OCI-LY1 (cell line): ENCODE measurements around the gene SAMD14.

Source experiments
- H2AFZ ChIP-seq: fragments of 200-600 bp; sonication (generic), shearing (Covaris generic); 2 replicates; pipeline ENCODE4 v1.6.0; 2014; ENCODE audit warnings: antibody characterized with exemption, mild to moderate bottlenecking, low read length
- H3F3A ChIP-seq: fragments of 200-600 bp; sonication (generic), shearing (Covaris generic); 2 replicates; pipeline ENCODE4 v1.6.0; 2014; ENCODE audit warnings: mild to moderate bottlenecking, antibody characterized with exemption, low read length, moderate library complexity; ENCODE audit not compliant: insufficient read depth
- H3K27ac ChIP-seq: fragments of 200-600 bp; sonication (generic); 2 replicates; pipeline ENCODE4 v1.5.1; 2014; ENCODE audit warnings: low read length, mixed run types, mild to moderate bottlenecking, low read depth; ENCODE audit not compliant: poor library complexity, severe bottlenecking
- H3K27me3 ChIP-seq: fragments of 200-600 bp; sonication (generic); 2 replicates; pipeline ENCODE4 v1.6.0; 2014; ENCODE audit warnings: antibody characterized with exemption, mild to moderate bottlenecking, low read length, moderate library complexity; ENCODE audit not compliant: insufficient read depth
- H3K36me3 ChIP-seq: fragments of 200-600 bp; sonication (generic); 2 replicates; pipeline ENCODE4 v1.6.1; 2014; ENCODE audit warnings: mild to moderate bottlenecking, antibody characterized with exemption, low read length, moderate library complexity, mixed read lengths; ENCODE audit not compliant: insufficient read depth
- H3K4me1 ChIP-seq: fragments of 200-600 bp; sonication (generic); 2 replicates; pipeline ENCODE4 v1.5.1; 2014; ENCODE audit warnings: mild to moderate bottlenecking, low read length, moderate library complexity; ENCODE audit not compliant: insufficient read depth, severe bottlenecking
- H3K4me2 ChIP-seq: fragments of 200-600 bp; sonication (generic), shearing (Covaris generic); 2 replicates; pipeline ENCODE4 v1.6.1; 2014; ENCODE audit warnings: low read length
- H3K4me3 ChIP-seq: fragments of 200-600 bp; sonication (generic); 2 replicates; pipeline ENCODE4 v1.5.1; 2014; ENCODE audit warnings: low read length, low read depth, mild to moderate bottlenecking, mixed read lengths; ENCODE audit not compliant: poor library complexity, severe bottlenecking
- H3K79me2 ChIP-seq: fragments of 200-600 bp; shearing (Covaris generic); 2 replicates; pipeline ENCODE4 v1.6.1; 2016; ENCODE audit warnings: mixed run types, low read length, mixed read lengths; ENCODE audit not compliant: insufficient read depth
- H3K9ac ChIP-seq: fragments of 200-600 bp; sonication (generic), shearing (Covaris generic); 2 replicates; pipeline ENCODE4 v1.6.1; 2014; ENCODE audit warnings: mild to moderate bottlenecking, low read length, mixed read lengths
- H3K9me2 ChIP-seq: fragments of 200-600 bp; sonication (generic), shearing (Covaris generic); 2 replicates; pipeline ENCODE4 v1.6.1; 2014; ENCODE audit warnings: low read depth, mild to moderate bottlenecking, low read length, mixed read lengths
- H3K9me3 ChIP-seq: fragments of 200-600 bp; shearing (Covaris generic); 2 replicates; pipeline ENCODE4 v1.6.1; 2014; ENCODE audit warnings: low read length, mixed read lengths
- H4K20me1 ChIP-seq: fragments of 200-600 bp; sonication (generic), shearing (Covaris generic); 2 replicates; pipeline ENCODE4 v1.6.0; 2016; ENCODE audit warnings: mild to moderate bottlenecking, low read length; ENCODE audit not compliant: insufficient read depth
- CTCF ChIP-seq: fragments of 200-600 bp; sonication (generic), shearing (Covaris generic); IDR thresholded peaks from 2 replicates; pipeline ENCODE4 v1.5.1; 2017; ENCODE audit warnings: mild to moderate bottlenecking, antibody characterized with exemption, low read length, moderate library complexity, mixed read lengths
- EZH2 ChIP-seq: fragments of 200-600 bp; sonication (generic), shearing (Covaris generic); IDR thresholded peaks from 2 replicates; pipeline ENCODE4 v1.8.0; 2017; ENCODE audit warnings: borderline replicate concordance, mixed run types, mild to moderate bottlenecking, antibody characterized with exemption, low read length, moderate library complexity, mixed read lengths

Gene SAMD14

GRCh38 chr17:50151041-50151936 is 21.3 kb upstream of the SAMD14 start:
- Histone ChIP-seq H2AFZ (no peak overlapping the region), H3K36me3 (no peaks in the 10 kb centered on the region), H3K27ac (peak overlapping the region; percentile 58), H3K4me1 (peaks cover 35% of the 10 kb centered on the region), H3K27me3 (no peaks in the 10 kb centered on the region), H4K20me1 (no peaks in the 10 kb centered on the region), H3K9me2 (no peaks in the 10 kb centered on the region), H3K9ac (peak overlapping the region; percentile 93), H3F3A (no peaks in the 10 kb centered on the region; the same call in 1 of the 2 replicates), H3K9me3 (no peaks in the 10 kb centered on the region), H3K79me2 (no peaks in the 10 kb centered on the region), H3K4me3 (peak overlapping the region; percentile 80), H3K4me2 (peak overlapping the region; percentile 97)
- TF ChIP-seq CTCF (peak; percentile 29; the same call in 1 of the 2 replicates), EZH2 (no peak)

GRCh38 chr17:50150354-50151040 is 20.5 kb upstream of the SAMD14 start, which contains the start of gene PPP1R9B:
Gene PPP1R9B (minus strand): TSS chr17:50150677. CDS start chr17:50150513, 164 bp downstream.
- H3K27ac ChIP-seq, result peak within 1 kb of the TSS; percentile 70
- no peak within 1 kb of the TSS for H2AFZ ChIP-seq
- peak within 1 kb of the TSS; percentile 93 for H3K9ac ChIP-seq
- peak within 1 kb of the TSS; percentile 80 for H3K4me3 ChIP-seq
- H3F3A ChIP-seq, result no peaks in the 10 kb centered on the region; the same call in 1 of the 2 replicates
- H3K4me1 ChIP-seq, result peaks cover 35% of the 10 kb centered on the region
- no peaks in the 10 kb centered on the region for H3K27me3 ChIP-seq
- H3K9me3 ChIP-seq, result no peaks in the 10 kb centered on the region
- H3K36me3 ChIP-seq, result peaks cover 2% of the 10 kb centered on the region; the same call in 1 of the 2 replicates
- H3K79me2 ChIP-seq, result no peaks in the 10 kb centered on the region
- TF ChIP-seq EZH2, result no peak
- no peak for TF ChIP-seq CTCF
- peak within 1 kb of the TSS; percentile 97 for H3K4me2 ChIP-seq
- H3K9me2 ChIP-seq, result no peaks in the 10 kb centered on the region
- no peaks in the 10 kb centered on the region for H4K20me1 ChIP-seq

GRCh38 chr17:50149417-50150353 is 19.7 kb upstream of the SAMD14 start:
- Histone ChIP-seq H3K36me3 (peaks cover 10% of the 10 kb centered on the region), H3K79me2 (no peaks in the 10 kb centered on the region), H3K4me2 (peak overlapping the region; percentile 69), H3F3A (no peaks in the 10 kb centered on the region), H3K9me2 (no peaks in the 10 kb centered on the region), H3K4me3 (peak overlapping the region; percentile 80), H3K9ac (peak overlapping the region; percentile 93), H2AFZ (no peak overlapping the region), H4K20me1 (no peaks in the 10 kb centered on the region), H3K27ac (peak overlapping the region; percentile 70), H3K4me1 (peaks cover 35% of the 10 kb centered on the region), H3K27me3 (no peaks in the 10 kb centered on the region), H3K9me3 (no peaks in the 10 kb centered on the region)
- no peak for TF ChIP-seq EZH2
- no peak for TF ChIP-seq CTCF
